Vagina (tissue), 2 donors: ENCODE results near the gene RAB23.

Source experiments
- CTCF ChIP-seq, 3 experiments: fragments of 450-650 bp in 2 of 3; fragments of 200-600 bp in 1 of 3; sonication (generic) in 1 of 3; IDR thresholded peaks; one replicate each; pipeline ENCODE4 v1.5.1; 2017 to 2019; ENCODE audit warnings: antibody characterized with exemption in 3 of 3, mild to moderate bottlenecking in 2 of 3, moderate library complexity in 2 of 3
- POLR2A ChIP-seq, 2 donors: fragments of 450-650 bp; IDR thresholded peaks; one replicate each; pipeline ENCODE4 v1.6.1; 2017; ENCODE audit warnings: antibody characterized with exemption in 2 of 2, mild to moderate bottlenecking in 2 of 2, moderate library complexity in 2 of 2
- POLR2AphosphoS5 ChIP-seq, 2 donors: sonication (generic); formaldehyde crosslinking; IDR thresholded peaks; one replicate each; pipeline ENCODE4 v1.9.0; 2017; ENCODE audit warnings: antibody characterized with exemption in 2 of 2, mild to moderate bottlenecking in 2 of 2, low read depth in 1 of 2; ENCODE audit not compliant: insufficient read depth in 1 of 2

GRCh38 chr6:57158658-57159057, 63.4 kb downstream of the RAB23 start:
- TF ChIP-seq CTCF (IDR thresholded peaks at IDR 0.05) = no peak
- TF ChIP-seq POLR2A (IDR thresholded peaks at IDR 0.05) = no peak
- TF ChIP-seq POLR2AphosphoS5 (IDR thresholded peaks at IDR 0.05; ENCODE audit: insufficient read depth in 1 of 2, low read depth in 1 of 2) = no peak
